ENCODE measurements around the gene PCAT7.

DNA sequence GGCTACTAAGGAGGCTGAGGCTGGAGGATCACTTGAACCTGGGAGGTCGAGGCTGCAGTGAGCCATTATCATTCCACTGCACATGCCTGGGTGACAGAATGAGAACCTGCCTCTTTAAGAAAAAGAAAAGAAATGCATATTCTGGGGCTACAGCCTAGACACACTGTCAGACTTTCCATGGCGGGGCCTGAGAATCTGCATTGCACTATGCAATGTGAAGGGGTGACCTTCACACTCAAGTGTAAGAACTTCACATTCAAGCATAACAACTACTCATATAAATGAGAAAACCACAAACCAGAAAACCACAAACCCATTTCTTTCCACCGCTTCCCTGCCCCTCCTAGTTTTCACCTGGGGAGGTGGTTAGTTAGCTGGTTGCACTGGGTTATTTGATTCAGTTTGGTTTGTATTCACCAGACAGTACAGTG lies 56.8 kb downstream of the PCAT7 start:
- TF ChIP-seq, protein P1, sequence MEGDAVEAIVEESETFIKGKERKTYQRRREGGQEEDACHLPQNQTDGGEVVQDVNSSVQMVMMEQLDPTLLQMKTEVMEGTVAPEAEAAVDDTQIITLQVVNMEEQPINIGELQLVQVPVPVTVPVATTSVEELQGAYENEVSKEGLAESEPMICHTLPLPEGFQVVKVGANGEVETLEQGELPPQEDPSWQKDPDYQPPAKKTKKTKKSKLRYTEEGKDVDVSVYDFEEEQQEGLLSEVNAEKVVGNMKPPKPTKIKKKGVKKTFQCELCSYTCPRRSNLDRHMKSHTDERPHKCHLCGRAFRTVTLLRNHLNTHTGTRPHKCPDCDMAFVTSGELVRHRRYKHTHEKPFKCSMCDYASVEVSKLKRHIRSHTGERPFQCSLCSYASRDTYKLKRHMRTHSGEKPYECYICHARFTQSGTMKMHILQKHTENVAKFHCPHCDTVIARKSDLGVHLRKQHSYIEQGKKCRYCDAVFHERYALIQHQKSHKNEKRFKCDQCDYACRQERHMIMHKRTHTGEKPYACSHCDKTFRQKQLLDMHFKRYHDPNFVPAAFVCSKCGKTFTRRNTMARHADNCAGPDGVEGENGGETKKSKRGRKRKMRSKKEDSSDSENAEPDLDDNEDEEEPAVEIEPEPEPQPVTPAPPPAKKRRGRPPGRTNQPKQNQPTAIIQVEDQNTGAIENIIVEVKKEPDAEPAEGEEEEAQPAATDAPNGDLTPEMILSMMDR (IDR thresholded peaks at IDR 0.05): no peak
- no peak for TF ChIP-seq POLR2AphosphoS5 (IDR thresholded peaks at IDR 0.05)
- no peak for TF ChIP-seq POLR2A (IDR thresholded peaks at IDR 0.05; ENCODE audit: low read depth)
